SK-N-MC (cell line): ENCODE data around the gene SLC35B3.
"Not testable (repeated sequence)": the region's sequence is repeated elsewhere in the genome, so short reads cannot be mapped to it uniquely, and the experiment has no call there.

ENCODE experiments used
- DNase-seq: peaks from one replicate; pipeline ENCODE4 v3.0.0-alpha.2; 2011; ENCODE audit warnings: low read depth, low spot score
- H3K27ac ChIP-seq: fragments of 200-600 bp; sonication (generic); 2 replicates; pipeline ENCODE4 v1.5.1; 2016; ENCODE audit warnings: mixed run types
- H3K36me3 ChIP-seq: fragments of 200-600 bp; sonication (generic); 2 replicates; pipeline ENCODE4 v1.6.1; 2017; ENCODE audit warnings: antibody characterized with exemption, low read length, mixed read lengths; ENCODE audit not compliant: insufficient read depth
- H3K4me3 ChIP-seq: fragments of 200-600 bp; sonication (generic); 2 replicates; pipeline ENCODE4 v1.5.1; 2016
- H3K9ac ChIP-seq: fragments of 200-600 bp; sonication (generic); 2 replicates; pipeline ENCODE4 v1.8.0; 2017; ENCODE audit warnings: mixed run types, mixed read lengths; ENCODE audit not compliant: insufficient read length
- H3K9me3 ChIP-seq: fragments of 200-600 bp; sonication (generic); 2 replicates; pipeline ENCODE4 v1.6.1; 2017; ENCODE audit warnings: low read depth, mild to moderate bottlenecking, antibody characterized with exemption, low read length, moderate library complexity, mixed read lengths
- EZH2 ChIP-seq: fragments of 200-600 bp; sonication (generic); IDR thresholded peaks from one replicate; pipeline ENCODE4 v1.6.1; 2017; ENCODE audit warnings: antibody characterized with exemption
- FOXP2 ChIP-seq: optimal IDR thresholded peaks from 2 replicates; pipeline ENCODE3; 2011; ENCODE audit warnings: mild to moderate bottlenecking, moderate library complexity; ENCODE audit not compliant: insufficient read depth; ENCODE audit errors: extremely low read length, control extremely low read depth
- POLR2AphosphoS5 ChIP-seq: IDR thresholded peaks from 2 replicates; pipeline ENCODE4 v1.6.1; 2012; ENCODE audit warnings: mild to moderate bottlenecking, low read depth, low read length, borderline replicate concordance

SLC35B3 gene

DNA sequence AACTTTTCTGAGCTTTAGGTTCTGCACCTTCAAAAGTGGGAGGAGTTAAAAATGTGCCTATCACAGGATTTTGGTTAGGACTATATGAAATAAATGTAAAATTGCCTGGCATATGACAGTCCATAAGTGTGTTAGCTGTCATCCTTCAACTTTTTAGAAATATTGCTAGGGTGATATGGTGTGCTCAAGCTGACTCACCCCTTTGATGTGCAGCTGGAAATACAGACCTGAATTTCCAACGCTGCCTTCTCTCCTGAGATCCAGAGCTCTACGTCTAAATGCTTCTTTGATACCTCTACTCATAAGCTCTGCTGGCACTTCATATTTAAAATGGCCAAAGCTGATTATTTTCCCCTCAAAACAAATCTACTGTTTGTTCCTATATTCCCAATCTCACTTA is 2.7 kb downstream of the SLC35B3 start:
- TF ChIP-seq POLR2AphosphoS5: no peak
- TF ChIP-seq FOXP2: no peak
- TF ChIP-seq EZH2: no peak
- Histone ChIP-seq H3K36me3 (peaks cover 18% of the 10 kb centered on the region), H3K9ac (no peak overlapping the region), H3K27ac (no peak overlapping the region), H3K4me3 (no peak overlapping the region), H3K9me3 (no peaks in the 10 kb centered on the region)
- DNase-seq: no peak

GRCh38 chr6:8429821-8430220 is 5.5 kb downstream of the SLC35B3 start:
- TF ChIP-seq POLR2AphosphoS5: no peak
- TF ChIP-seq FOXP2: no peak
- TF ChIP-seq EZH2: no peak
- DNase-seq: no peak
- Histone ChIP-seq H3K4me3 (no peak overlapping the region), H3K9ac (no peak overlapping the region), H3K36me3 (peaks cover 43% of the 10 kb centered on the region), H3K27ac (no peak overlapping the region), H3K9me3 (no peaks in the 10 kb centered on the region)

- not testable (repeated sequence) for H3K4me3 ChIP-seq, H3K9me3 ChIP-seq, H3K9ac ChIP-seq, DNase-seq, H3K27ac ChIP-seq
- peaks cover 40% of the 10 kb centered on the region for H3K36me3 ChIP-seq
Observed at GRCh38 chr6:8426544-8426943, 8.8 kb downstream of the SLC35B3 start.

GRCh38 chr6:8420031-8420588 is 15.2 kb downstream of the SLC35B3 start:
- DNase-seq: no peak
- Histone ChIP-seq H3K9me3 (no peaks in the 10 kb centered on the region), H3K27ac (no peak overlapping the region), H3K9ac (no peak overlapping the region), H3K36me3 (peaks cover 25% of the 10 kb centered on the region), H3K4me3 (no peak overlapping the region)
- no peak for TF ChIP-seq FOXP2

GRCh38 chr6:8415913-8416312 is 19.4 kb downstream of the SLC35B3 start:
- peaks cover 55% of the 10 kb centered on the region for H3K36me3 ChIP-seq
- no peak for TF ChIP-seq EZH2
- no peak for TF ChIP-seq POLR2AphosphoS5
- TF ChIP-seq FOXP2: no peak
- H3K4me3 ChIP-seq: no peak overlapping the region
- H3K9ac ChIP-seq: no peak overlapping the region
- H3K9me3 ChIP-seq: no peaks in the 10 kb centered on the region
- no peak overlapping the region for H3K27ac ChIP-seq
- DNase-seq: no peak

- H3K36me3 ChIP-seq: peaks cover 56% of the 10 kb centered on the region
- no peak overlapping the region for H3K27ac ChIP-seq
- H3K9me3 ChIP-seq: no peaks in the 10 kb centered on the region
- no peak overlapping the region for H3K4me3 ChIP-seq
- TF ChIP-seq FOXP2 (no peak), POLR2AphosphoS5 (no peak), EZH2 (no peak)
- H3K9ac ChIP-seq: no peak overlapping the region
- no peak for DNase-seq
Observed at GRCh38 chr6:8415280-8415679, 20.1 kb downstream of the SLC35B3 start.

- Histone ChIP-seq H3K9ac (no peak overlapping the region), H3K27ac (no peak overlapping the region), H3K4me3 (no peak overlapping the region), H3K9me3 (no peaks in the 10 kb centered on the region), H3K36me3 (peaks cover 57% of the 10 kb centered on the region)
- DNase-seq: no peak
- TF ChIP-seq POLR2AphosphoS5 (no peak), FOXP2 (no peak), EZH2 (no peak)
Observed at GRCh38 chr6:8414844-8415243, 20.5 kb downstream of the SLC35B3 start.

DNA sequence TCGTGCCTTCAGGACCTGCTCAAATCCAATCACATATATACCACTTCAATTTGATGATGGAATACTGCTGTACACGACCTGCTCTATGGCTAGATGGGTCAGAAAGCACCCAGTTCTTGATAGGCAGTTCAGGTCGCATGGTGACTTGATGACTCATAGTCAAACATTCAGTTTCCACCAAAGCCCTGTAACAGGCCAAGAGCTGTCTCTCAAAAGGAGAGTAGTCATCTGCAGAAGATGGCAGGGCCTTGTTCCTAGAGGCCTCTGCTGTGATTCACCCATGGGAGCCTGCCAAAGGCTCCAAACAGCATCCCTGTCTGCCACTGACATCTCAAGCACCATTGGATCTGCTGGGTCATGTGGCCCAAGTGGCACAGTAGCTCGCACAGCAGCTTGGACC is 29.4 kb downstream of the SLC35B3 start:
- H3K9me3 ChIP-seq, H3K4me3 ChIP-seq, H3K27ac ChIP-seq, H3K9ac ChIP-seq, DNase-seq, H3K36me3 ChIP-seq: not testable (repeated sequence)

GRCh38 chr6:8402546-8402945 is 32.8 kb downstream of the SLC35B3 start:
- Histone ChIP-seq H3K27ac (no peak overlapping the region), H3K9me3 (no peaks in the 10 kb centered on the region), H3K9ac (no peak overlapping the region), H3K4me3 (no peak overlapping the region), H3K36me3 (no peaks in the 10 kb centered on the region)
- DNase-seq: no peak
- TF ChIP-seq EZH2: no peak
- no peak for TF ChIP-seq POLR2AphosphoS5
- no peak for TF ChIP-seq FOXP2

GRCh38 chr6:8400663-8401062 is 34.7 kb downstream of the SLC35B3 start:
- DNase-seq: no peak
- TF ChIP-seq POLR2AphosphoS5 (no peak), FOXP2 (no peak), EZH2 (no peak)

More at GRCh38 chr6:8400663-8401062, 34.7 kb downstream of the SLC35B3 start:
- no peak overlapping the region for H3K4me3 ChIP-seq
- H3K9ac ChIP-seq: no peak overlapping the region
- no peaks in the 10 kb centered on the region for H3K36me3 ChIP-seq
- no peaks in the 10 kb centered on the region for H3K9me3 ChIP-seq
- H3K27ac ChIP-seq: no peak overlapping the region
